Peyer's patch (tissue), 4 donors: Measurements from ENCODE around the gene UST.

Source experiments
- CTCF ChIP-seq, 6 experiments: fragments of 450-650 bp in 4 of 6; fragments of 200-600 bp in 2 of 6; sonication (generic) in 1 of 6; IDR thresholded peaks; one replicate each; pipeline ENCODE4 v1.5.1; 2017 to 2019; ENCODE audit warnings: antibody characterized with exemption in 6 of 6, mild to moderate bottlenecking in 3 of 6, moderate library complexity in 1 of 6
- POLR2A ChIP-seq, 2 donors: fragments of 450-650 bp; IDR thresholded peaks; one replicate each; pipeline ENCODE4 v1.5.1; 2017; ENCODE audit warnings: antibody characterized with exemption in 2 of 2, mild to moderate bottlenecking in 2 of 2, moderate library complexity in 2 of 2

GRCh38 chr6:148747145-148747470 is 278 bp downstream of the UST start:
- TF ChIP-seq CTCF (IDR thresholded peaks at IDR 0.05) (no peak), POLR2A (IDR thresholded peaks at IDR 0.05) (no peak)
